ENCODE measurements around the gene ING3. TPM values are rescaled to one million over a fixed set of nuclear protein-coding genes. Genes with fewer than 3 reads are reported as not detected.

ING3 gene
- total RNA-seq, 1 donor from 2014 or later: 24.3 TPM

GRCh38 chr7:120987683-120988590 lies 37.4 kb downstream of the ING3 start:
- Mint-ChIP-seq H3K4me1 (peaks cover 14% of the 10 kb centered on the region), H3K36me3 (ENCODE audit: low read depth) (no peaks in the 10 kb centered on the region), H3K4me3 (peak overlapping the region; percentile 85), H3K27me3 (peaks cover 54% of the 10 kb centered on the region), H3K27ac (no peak overlapping the region), H3K9me3 (no peaks in the 10 kb centered on the region)
- intact Hi-C loops (cut with micrococcal nuclease): loop anchor here (1.0 to 10.0 kb wide), 5 partner anchors 37 to 1007 kb away; partner anchors contain the start of gene ING3
- peak; percentile 95 for DNase-seq

- H3K9me3 Mint-ChIP-seq: no peaks in the 10 kb centered on the region
- H3K4me1 Mint-ChIP-seq: peaks cover 14% of the 10 kb centered on the region
- H3K36me3 Mint-ChIP-seq (ENCODE audit: low read depth): no peaks in the 10 kb centered on the region
- peaks cover 59% of the 10 kb centered on the region for H3K27me3 Mint-ChIP-seq
- DNase-seq: peak; percentile 80
- peak within 1 kb of the TSS; percentile 85 for H3K4me3 Mint-ChIP-seq
- H3K27ac Mint-ChIP-seq: no peak within 1 kb of the TSS
- intact Hi-C loops (cut with micrococcal nuclease): loop anchor here (2.0 to 10.0 kb wide), 2 partner anchors 38 to 556 kb away; partner anchors contain the start of gene ING3
Observed at GRCh38 chr7:120988591-120989256, 38.1 kb downstream of the ING3 start, which contains the start of gene CPED1. Gene CPED1 (plus strand): TSS chr7:120988711. CDS start chr7:120989622, 911 bp downstream.

DNA sequence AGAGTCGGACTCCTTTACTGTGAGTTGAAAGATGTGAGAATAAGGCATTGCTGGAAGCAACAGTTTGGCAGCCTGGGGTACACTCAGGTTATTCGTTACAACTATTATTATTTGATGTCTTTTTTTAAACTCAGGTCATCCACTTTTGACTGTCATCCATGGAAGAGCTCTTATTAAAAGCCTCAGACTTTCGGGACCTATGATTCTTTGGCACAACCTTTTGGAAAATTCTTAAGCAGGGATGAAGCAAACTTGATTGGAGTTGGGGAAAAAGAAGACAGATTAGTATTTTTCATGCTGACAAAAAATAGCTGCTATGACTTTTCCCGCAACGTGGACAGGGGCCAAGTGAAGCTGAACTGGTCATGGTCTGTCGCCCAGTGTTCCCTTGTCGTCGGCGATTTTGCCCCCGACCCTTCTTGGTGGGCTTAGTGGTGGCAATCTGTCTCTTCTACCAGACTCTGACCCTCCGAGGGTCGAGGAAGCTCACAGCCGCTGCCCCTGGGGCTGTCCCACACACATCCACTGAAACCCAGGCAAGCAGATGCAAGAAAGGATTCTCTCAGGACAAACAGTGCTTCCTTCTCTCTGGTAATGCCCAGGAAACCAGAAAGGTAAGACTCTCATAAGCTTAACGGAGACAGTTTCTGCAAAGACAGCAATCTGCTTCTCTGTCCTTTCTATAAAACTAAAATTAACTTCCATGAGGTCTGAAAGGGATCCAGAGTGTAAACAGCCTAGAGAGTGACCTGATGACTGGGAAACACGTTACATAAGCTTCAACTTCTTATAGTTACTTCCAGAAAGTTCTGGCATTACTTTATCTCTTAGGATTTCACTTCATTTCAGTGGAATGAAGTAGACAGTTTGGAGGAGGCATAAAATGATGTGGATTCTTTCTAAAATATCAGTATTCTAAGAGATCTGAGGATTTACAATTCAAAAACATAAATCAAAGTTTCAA lies 39.0 kb downstream of the ING3 start:
- no peak for DNase-seq
- intact Hi-C loops (cut with micrococcal nuclease): loop anchor here (2.0 to 10.0 kb wide), 3 partner anchors 39 to 555 kb away; partner anchors contain the start of genes ING3 and WNT16
- H3K27me3 Mint-ChIP-seq: peaks cover 62% of the 10 kb centered on the region
- peaks cover 14% of the 10 kb centered on the region for H3K4me1 Mint-ChIP-seq
- H3K36me3 Mint-ChIP-seq (ENCODE audit: low read depth): no peaks in the 10 kb centered on the region
- no peaks in the 10 kb centered on the region for H3K9me3 Mint-ChIP-seq
- H3K27ac Mint-ChIP-seq: no peak overlapping the region
- peak overlapping the region; percentile 85 for H3K4me3 Mint-ChIP-seq

- Mint-ChIP-seq H3K27ac (no peak overlapping the region), H3K4me3 (no peak overlapping the region), H3K36me3 (ENCODE audit: low read depth) (no peaks in the 10 kb centered on the region), H3K9me3 (no peaks in the 10 kb centered on the region), H3K4me1 (peaks cover 14% of the 10 kb centered on the region), H3K27me3 (peaks cover 56% of the 10 kb centered on the region)
- intact Hi-C loops (cut with micrococcal nuclease): loop anchor here (5.0 kb wide), 1 partner anchor 337 kb away; the partner anchor contains the start of gene WNT16
- DNase-seq: no peak
Observed at GRCh38 chr7:120990468-120991118, 40.0 kb downstream of the ING3 start.

- Mint-ChIP-seq H3K4me1 (peaks cover 14% of the 10 kb centered on the region), H3K27ac (no peak overlapping the region), H3K27me3 (peaks cover 56% of the 10 kb centered on the region)
Observed at GRCh38 chr7:120991161-120991560, 40.6 kb downstream of the ING3 start.

GRCh38 chr7:120991581-120991980 lies 41.0 kb downstream of the ING3 start:
- Mint-ChIP-seq H3K4me1 (peaks cover 14% of the 10 kb centered on the region), H3K9me3 (no peaks in the 10 kb centered on the region), H3K4me3 (no peak overlapping the region), H3K27ac (no peak overlapping the region), H3K27me3 (peaks cover 56% of the 10 kb centered on the region), H3K36me3 (ENCODE audit: low read depth) (no peaks in the 10 kb centered on the region)
- no peak for DNase-seq
- intact Hi-C loops (cut with micrococcal nuclease): loop anchor here (5.0 kb wide), 1 partner anchor 336 kb away; the partner anchor contains the start of gene WNT16

More at GRCh38 chr7:120991161-120991560, 40.6 kb downstream of the ING3 start:
- intact Hi-C loops (cut with micrococcal nuclease): loop anchor here (5.0 kb wide), 1 partner anchor 336 kb away; the partner anchor contains the start of gene WNT16
- no peak overlapping the region for H3K4me3 Mint-ChIP-seq
- no peaks in the 10 kb centered on the region for H3K36me3 Mint-ChIP-seq (ENCODE audit: low read depth)
- no peaks in the 10 kb centered on the region for H3K9me3 Mint-ChIP-seq
- no peak for DNase-seq

- intact Hi-C loops (cut with micrococcal nuclease): loop anchor here (5.0 kb wide), 1 partner anchor 335 kb away; the partner anchor contains the start of gene WNT16
- H3K4me3 Mint-ChIP-seq: no peak overlapping the region
- peaks cover 14% of the 10 kb centered on the region for H3K4me1 Mint-ChIP-seq
- H3K27me3 Mint-ChIP-seq: peaks cover 56% of the 10 kb centered on the region
- no peaks in the 10 kb centered on the region for H3K9me3 Mint-ChIP-seq
- no peak overlapping the region for H3K27ac Mint-ChIP-seq
- no peak for DNase-seq
- H3K36me3 Mint-ChIP-seq (ENCODE audit: low read depth): no peaks in the 10 kb centered on the region
Observed at GRCh38 chr7:120992272-120992964, 41.8 kb downstream of the ING3 start.

GRCh38 chr7:120992965-120993494 lies 42.5 kb downstream of the ING3 start:
- H3K27me3 Mint-ChIP-seq: peaks cover 50% of the 10 kb centered on the region
- H3K27ac Mint-ChIP-seq: no peak overlapping the region

GRCh38 chr7:120993553-120994191 lies 43.1 kb downstream of the ING3 start:
- intact Hi-C loops (cut with micrococcal nuclease): loop anchor here (5.0 kb wide), 1 partner anchor 334 kb away; the partner anchor contains the start of gene WNT16
- no peak for DNase-seq
- Mint-ChIP-seq H3K27me3 (peaks cover 48% of the 10 kb centered on the region), H3K36me3 (ENCODE audit: low read depth) (no peaks in the 10 kb centered on the region), H3K27ac (no peak overlapping the region), H3K4me1 (peaks cover 6% of the 10 kb centered on the region), H3K9me3 (no peaks in the 10 kb centered on the region), H3K4me3 (no peak overlapping the region)

More at GRCh38 chr7:120992965-120993494, 42.5 kb downstream of the ING3 start:
- H3K4me3 Mint-ChIP-seq: no peak overlapping the region
- intact Hi-C loops (cut with micrococcal nuclease): loop anchor here (5.0 kb wide), 1 partner anchor 334 kb away; the partner anchor contains the start of gene WNT16
- DNase-seq: no peak
- no peaks in the 10 kb centered on the region for H3K36me3 Mint-ChIP-seq (ENCODE audit: low read depth)
- H3K9me3 Mint-ChIP-seq: no peaks in the 10 kb centered on the region
- H3K4me1 Mint-ChIP-seq: peaks cover 8% of the 10 kb centered on the region

DNA sequence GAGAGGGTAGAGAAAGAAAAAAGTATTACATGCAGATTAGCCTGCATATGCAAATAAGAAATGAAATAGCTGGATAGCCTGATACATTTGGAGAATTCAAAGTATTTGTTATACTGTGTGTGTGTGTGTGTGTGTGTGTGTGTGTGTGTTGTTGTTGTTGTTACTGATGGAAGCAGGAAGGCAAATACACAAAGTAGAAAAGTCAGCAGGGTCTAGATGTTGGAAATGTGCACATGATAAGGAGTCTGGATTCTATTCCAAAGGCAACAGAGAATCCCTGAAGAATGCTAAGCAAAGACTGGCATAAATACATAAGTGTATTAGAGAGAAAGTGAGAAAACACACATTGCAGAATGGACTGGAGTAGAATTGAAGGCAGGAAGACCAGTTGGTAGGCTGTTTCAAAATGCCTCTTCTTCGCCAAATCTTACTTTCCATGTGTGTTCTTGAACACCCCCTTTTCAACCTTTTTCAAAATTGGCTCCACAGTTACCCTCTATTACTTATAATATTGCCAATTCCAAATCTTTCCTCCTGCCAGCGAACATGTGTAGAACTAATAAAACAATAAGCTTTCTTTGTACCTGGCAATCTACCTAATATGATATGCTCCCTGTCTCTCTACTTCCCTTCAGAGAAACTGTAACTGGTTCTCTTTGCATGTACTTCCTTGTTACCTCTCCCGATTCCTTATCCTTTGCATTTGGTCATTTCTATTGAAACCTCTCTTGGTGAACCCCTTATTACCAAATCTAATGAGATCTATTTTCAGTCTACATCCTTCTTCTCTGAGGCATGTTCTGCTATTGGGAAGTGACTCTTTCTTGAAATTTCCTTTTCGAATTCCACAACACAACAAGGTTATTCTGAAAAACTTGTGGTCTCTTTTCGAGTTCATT lies 44.2 kb downstream of the ING3 start:
- no peak overlapping the region for H3K4me3 Mint-ChIP-seq
- H3K9me3 Mint-ChIP-seq: no peaks in the 10 kb centered on the region
- DNase-seq: no peak
- H3K27ac Mint-ChIP-seq: no peak overlapping the region
- intact Hi-C loops (cut with micrococcal nuclease): loop anchor here (5.0 kb wide), 1 partner anchor 333 kb away; the partner anchor contains the start of gene WNT16
- H3K27me3 Mint-ChIP-seq: peaks cover 38% of the 10 kb centered on the region
- no peaks in the 10 kb centered on the region for H3K36me3 Mint-ChIP-seq (ENCODE audit: low read depth)
- peaks cover 2% of the 10 kb centered on the region for H3K4me1 Mint-ChIP-seq

GRCh38 chr7:120995654-120996053 lies 45.1 kb downstream of the ING3 start:
- Mint-ChIP-seq H3K9me3 (no peaks in the 10 kb centered on the region), H3K4me3 (no peak overlapping the region), H3K4me1 (peaks cover 6% of the 10 kb centered on the region), H3K27ac (no peak overlapping the region), H3K27me3 (peaks cover 35% of the 10 kb centered on the region), H3K36me3 (ENCODE audit: low read depth) (no peaks in the 10 kb centered on the region)
- DNase-seq: no peak
- intact Hi-C loops (cut with micrococcal nuclease): no loop called here
